K562 treated with DMSO at 1 percent for 4 hours (cell line): ENCODE data around the gene IMMT. TPM values are rescaled to one million over a fixed set of nuclear protein-coding genes. Genes with fewer than 3 reads are reported as not detected.

Experiments
- total RNA-seq: library from RNA; unstranded; fragments of 300-600 nt; gene quantifications from 2 replicates; pipeline ENCODE4 v1.2.3, GENCODE V29; 2022; ENCODE audit not compliant: insufficient read depth

IMMT gene
- 73.4 and 103 TPM in 2 replicates for total RNA-seq

GRCh38 chr2:86195055-86195807 lies at the start of gene IMMT:
TSS of gene IMMT (minus strand) at chr2:86195462. CDS start at chr2:86195382, 80 bp downstream.

GRCh38 chr2:86105969-86106945 lies 89.0 kb downstream of the IMMT start, which contains the start of gene PTCD3:
TSS of gene PTCD3 (plus strand) at chr2:86106235. CDS start at chr2:86106248, 13 bp downstream.

GRCh38 chr2:86105252-86105968 lies 89.9 kb downstream of the IMMT start, which contains the start of gene POLR1A:
TSS of gene POLR1A (minus strand) at chr2:86105886. CDS start at chr2:86105776, 110 bp downstream.

Other genes starting within 250 kb of the IMMT start
- gene POLR1A, start 89.6 kb downstream of the IMMT start, total RNA-seq, result 4.5 and 5.5 TPM in 2 replicates
- gene PTCD3, start 89.2 kb downstream of the IMMT start, total RNA-seq, result 18.4 and 21.7 TPM in 2 replicates
- 39.3 and 55.9 TPM in 2 replicates for gene MRPL35, start 4.0 kb upstream of the IMMT start, total RNA-seq
- 0.48 TPM in 1 of 2 replicates, not detected in the other for gene REEP1, start 142.2 kb upstream of the IMMT start, total RNA-seq
- 28.5 and 29.0 TPM in 2 replicates for gene KDM3A, start 245.9 kb upstream of the IMMT start, total RNA-seq